GM12878 (cell line): ENCODE measurements around the gene FHL2. TPM values are rescaled to one million over a fixed set of nuclear protein-coding genes. Genes with fewer than 3 reads are reported as not detected.

Experiments used
- ATAC-seq: fragments of 200-7000 bp; cut with Tn5 transposase; 3 replicates; pipeline ENCODE4 v1.9.1; 2020; ENCODE audit warnings: mild to moderate bottlenecking, moderate library complexity
- BruUV-seq: library from RNA; stranded (reverse); fragments of 400-500 nt; replicated peaks from 2 replicates; lab custom pipeline; 2021; lab: Mats Ljungman, UMichigan
- CTCF ChIA-PET: fragments of 300-600 bp; sonication (Branson Sonifier 250); formaldehyde crosslinking; extraction: SDS; loops from one replicate; lab custom pipeline; 2021; ENCODE audit warnings: inconsistent platforms; lab: Yijun Ruan, JAX
- POLR2A ChIA-PET: fragments of 350-600 bp; formaldehyde crosslinking; extraction: SDS; loops from one replicate; lab custom pipeline; 2021; ENCODE audit warnings: inconsistent platforms; lab: Charles Lee
- RAD21 ChIA-PET: fragments of 300-600 bp; sonication (Branson Sonifier 250); formaldehyde crosslinking; loops from one replicate; lab custom pipeline; 2023; ENCODE audit warnings: antibody characterized with exemption; ENCODE audit not compliant: unreplicated experiment; lab: Charles Lee
- SMC1A ChIA-PET: fragments of 300-600 bp; sonication (Branson Sonifier 250); formaldehyde crosslinking; loops from one replicate; lab custom pipeline; 2023; ENCODE audit not compliant: unreplicated experiment, uncharacterized antibody; lab: Charles Lee
- DNase-seq: peaks from one replicate; pipeline ENCODE4 v3.0.0-alpha.2; 2011; ENCODE audit warnings: low read depth, low spot score
- FAIRE-seq: peaks from 3 replicates; lab custom pipeline; 2011; peaks lifted over from hg19 to GRCh38; lab: Jason Lieb, UNC
- H2AFZ ChIP-seq: 2 replicates; pipeline ENCODE4 v1.6.0; 2011; ENCODE audit warnings: low read depth, low read length, control low read depth; ENCODE audit not compliant: control insufficient read depth
- H3K27ac ChIP-seq: 2 replicates; pipeline ENCODE4 v1.5.1; 2011; ENCODE audit warnings: control low read depth; ENCODE audit not compliant: control insufficient read depth, insufficient read depth
- H3K27me3 ChIP-seq, 2 experiments: replicated peaks in 1 of 2; 2 replicates each; pipeline versions ENCODE4 v1.6.0 to v1.6.1; 2011; ENCODE audit warnings: low read length in 1 of 2; ENCODE audit not compliant: control insufficient read depth in 2 of 2, insufficient read depth in 2 of 2
- H3K36me3 ChIP-seq, 2 experiments: 2 replicates each; pipeline ENCODE4 v1.5.1; 2011; ENCODE audit warnings: low read length in 1 of 2; ENCODE audit not compliant: control insufficient read depth in 2 of 2, insufficient read depth in 2 of 2
- H3K4me1 ChIP-seq: 2 replicates; pipeline ENCODE4 v1.6.1; 2011; ENCODE audit warnings: mild to moderate bottlenecking, low read length, moderate library complexity, mixed read lengths; ENCODE audit not compliant: control insufficient read depth, insufficient read depth
- H3K4me2 ChIP-seq: 2 replicates; pipeline ENCODE4 v1.6.0; 2011; ENCODE audit warnings: control low read depth; ENCODE audit not compliant: control insufficient read depth, insufficient read depth
- H3K4me3 ChIP-seq: fragments of 200-600 bp; sonication (generic); 2 replicates; pipeline ENCODE4 v1.5.1; 2016
- H3K79me2 ChIP-seq: 2 replicates; pipeline ENCODE4 v1.6.0; 2011; ENCODE audit warnings: low read length; ENCODE audit not compliant: control insufficient read depth, insufficient read depth
- H3K9ac ChIP-seq: 2 replicates; pipeline ENCODE4 v1.8.0; 2011; ENCODE audit warnings: low read length, control low read depth, mixed read lengths; ENCODE audit not compliant: control insufficient read depth, insufficient read depth
- H3K9me3 ChIP-seq: replicated peaks from 3 replicates; pipeline ENCODE4 v1.5.1; 2011; ENCODE audit warnings: mild to moderate bottlenecking, low read length; ENCODE audit not compliant: control insufficient read depth, insufficient read depth
- H4K20me1 ChIP-seq: 2 replicates; pipeline ENCODE4 v1.6.0; 2011; ENCODE audit not compliant: control insufficient read depth, insufficient read depth
- ATF7 ChIP-seq: fragments of 450-650 bp; IDR thresholded peaks from 2 replicates; pipeline ENCODE4 v1.6.1; 2016; ENCODE audit warnings: low read depth, mild to moderate bottlenecking
- BCL11A ChIP-seq: IDR thresholded peaks from 2 replicates; pipeline ENCODE4 v1.6.1; 2011; ENCODE audit warnings: low read depth, low read length
- BCL3 ChIP-seq: IDR thresholded peaks from 2 replicates; pipeline ENCODE4 v1.6.1; 2011; ENCODE audit warnings: borderline replicate concordance, low read depth, mild to moderate bottlenecking, moderate library complexity, low read length; ENCODE audit not compliant: insufficient read depth, poor library complexity, severe bottlenecking
- CREB1 ChIP-seq: IDR thresholded peaks from 2 replicates; pipeline ENCODE4 v1.6.1; 2012; ENCODE audit warnings: low read depth, mild to moderate bottlenecking, inconsistent platforms
- ELK1 ChIP-seq: IDR thresholded peaks from 2 replicates; pipeline ENCODE4 v1.6.1; 2012; ENCODE audit warnings: low read depth, low read length, improper control_type of control experiment
- IRF5 ChIP-seq: fragments of 450-650 bp; IDR thresholded peaks from 2 replicates; pipeline ENCODE4 v1.6.1; 2017; ENCODE audit warnings: borderline replicate concordance
- JUND ChIP-seq: IDR thresholded peaks from 2 replicates; pipeline ENCODE4 v1.6.1; 2012; ENCODE audit warnings: low read depth, mild to moderate bottlenecking, low read length, improper control_type of control experiment, moderate library complexity
- NFIC ChIP-seq: IDR thresholded peaks from 2 replicates; pipeline ENCODE4 v1.6.1; 2012; ENCODE audit warnings: low read depth, mild to moderate bottlenecking, inconsistent platforms, low read length, moderate library complexity
- NFYA ChIP-seq: IDR thresholded peaks from 2 replicates; pipeline ENCODE4 v1.6.1; 2011; ENCODE audit warnings: low read depth, mild to moderate bottlenecking, low read length, improper control_type of control experiment, borderline replicate concordance
- POLR2A ChIP-seq: IDR thresholded peaks from 2 replicates; pipeline ENCODE4 v1.6.1; 2011; ENCODE audit warnings: low read depth, mild to moderate bottlenecking, low read length
- RELA ChIP-seq: fragments of 450-650 bp; IDR thresholded peaks from 2 replicates; pipeline ENCODE4 v1.8.0; 2014; ENCODE audit warnings: borderline replicate concordance; ENCODE audit not compliant: partially characterized antibody
- SIX5 ChIP-seq: IDR thresholded peaks from 2 replicates; pipeline ENCODE4 v1.6.1; 2011; ENCODE audit warnings: mild to moderate bottlenecking, low read depth, low read length, moderate library complexity; ENCODE audit not compliant: severe bottlenecking
- SPI1 ChIP-seq: IDR thresholded peaks from 2 replicates; pipeline ENCODE4 v1.6.1; 2011; ENCODE audit warnings: low read depth, mild to moderate bottlenecking, low read length, moderate library complexity, borderline replicate concordance; ENCODE audit not compliant: insufficient read depth
- STAT3 ChIP-seq: IDR thresholded peaks from 2 replicates; pipeline ENCODE4 v1.6.1; 2011; ENCODE audit warnings: low read depth, low read length, improper control_type of control experiment
- ZNF24 ChIP-seq: fragments of 450-650 bp; IDR thresholded peaks from 2 replicates; pipeline ENCODE4 v1.6.1; 2017; ENCODE audit warnings: antibody characterized with exemption, mild to moderate bottlenecking
- ZNF384 ChIP-seq: IDR thresholded peaks from 2 replicates; pipeline ENCODE4 v1.6.1; 2012; ENCODE audit warnings: low read depth, mild to moderate bottlenecking, low read length, improper control_type of control experiment, borderline replicate concordance
- WGBS: methylation state at CpG from one replicate; pipeline ENCODE4 v1.1.6; 2016; ENCODE audit warnings: low lambda C conversion rate; ENCODE audit not compliant: insufficient replicate concordance, insufficient coverage; ENCODE audit errors: missing lambda C conversion rate; 5-methylcytosine and 5-hydroxymethylcytosine counted together
- in situ Hi-C: fragments of 300-500 bp; cut with MboI; formaldehyde crosslinking; loops from 9 replicates; pipeline ENCODE4 v1.14.3; 2018; ENCODE audit warnings: mixed read lengths
- intact Hi-C: fragments of 100-400 bp; cut with micrococcal nuclease; formaldehyde crosslinking; loops from one replicate; pipeline ENCODE4 v1.14.2; 2022; ENCODE audit not compliant: unreplicated experiment
- polyA plus RNA-seq, 11 experiments: library from polyadenylated mRNA; depleted of rRNA in 4 of 11; unstranded in 6 of 11; stranded (reverse) in 5 of 11; fragments of >200 nt; fragmentation: Nextera tagmentation in 4 of 11; fragmentation: Illumina TruSeq in 1 of 11; extraction: Ambion mirVana in 4 of 11; extraction: Trizol in 1 of 11; gene quantifications; 1 replicate in 1 of 11; 2 replicates in 10 of 11; pipeline versions ENCODE4 v1.2.1 to v1.2.3, GENCODE V29; 2011 to 2016; ENCODE audit warnings: inconsistent platforms in 2 of 11, missing spikeins in 2 of 11, low read depth in 1 of 11
- total RNA-seq, 4 experiments: library from RNA; depleted of rRNA in 3 of 4; stranded (reverse); fragments of >200 nt in 3 of 4; fragmentation: Illumina TruSeq in 1 of 4; extraction: Trizol in 1 of 4; gene quantifications; 2 replicates each; pipeline versions ENCODE4 v1.2.1 to v1.2.3, GENCODE V29; 2013 to 2021

The FHL2 gene
- total and polyA plus RNA-seq, 10 of the 15 experiments (the other 5 are each of a cell fraction or from before 2014, with no cell fraction given): 2.2 to 9.9 (median 4.5) TPM

- intact Hi-C loops: no loop called here
- H2AFZ ChIP-seq: no peak overlapping the region
Observed at GRCh38 chr2:105438104-105438929, 39.5 kb upstream of the FHL2 start.

More at GRCh38 chr2:105438104-105438929, 39.5 kb upstream of the FHL2 start:
- no peaks in the 10 kb centered on the region for H3K36me3 ChIP-seq
- 14% methylated on average over 10 of the region's 10 CpGs for WGBS
- no TSS peak for BruUV-seq
- ATAC-seq (no peak), FAIRE-seq (no peak)
- no peak overlapping the region for H3K9ac ChIP-seq
- ChIA-PET RAD21 (no interaction called here), SMC1A (no interaction called here)
- H3K27ac ChIP-seq: no peak overlapping the region
- no peak for TF ChIP-seq STAT3
- no peak for TF ChIP-seq SIX5
- TF ChIP-seq RELA: no peak
- TF ChIP-seq ZNF384: no peak
- TF ChIP-seq NFYA: no peak
- TF ChIP-seq ELK1: no peak
- TF ChIP-seq CREB1: no peak
- TF ChIP-seq ATF7: no peak
- no peak for TF ChIP-seq POLR2A
- TF ChIP-seq NFIC: no peak
- no peak for TF ChIP-seq BCL3
- TF ChIP-seq BCL11A: no peak
- no peak for TF ChIP-seq IRF5
- TF ChIP-seq ZNF24: no peak
- TF ChIP-seq JUND: no peak
- no peak for TF ChIP-seq SPI1
- TF ChIP-seq, all 136 proteins: peak for 0
- ChIA-PET CTCF (no interaction called here), POLR2A (no interaction called here)
- Histone ChIP-seq H4K20me1 (no peaks in the 10 kb centered on the region), H3K4me2 (no peak overlapping the region), H3K79me2 (no peaks in the 10 kb centered on the region), H3K27me3 (peaks cover 0 to 2% of the 10 kb centered on the region in 2 experiments; a peak in 2 of 4 replicates), H3K9me3 (no peaks in the 10 kb centered on the region), H3K4me1 (no peaks in the 10 kb centered on the region), H3K4me3 (no peak overlapping the region)
- in situ Hi-C loops: no loop called here
- DNase-seq: no peak
